Ectodermal cell (in vitro differentiated cells): ENCODE data around the gene G6PD.

ENCODE experiments used
- H3K27ac ChIP-seq: 2 replicates; pipeline ENCODE4 v1.7.0; 2013; ENCODE audit warnings: mild to moderate bottlenecking, low read depth, low read length; ENCODE audit not compliant: insufficient read depth, poor library complexity, severe bottlenecking
- H3K27me3 ChIP-seq: 2 replicates; pipeline ENCODE4 v1.7.0; 2013; ENCODE audit warnings: mild to moderate bottlenecking, low read length; ENCODE audit not compliant: insufficient read depth, control insufficient read depth, poor library complexity, severe bottlenecking
- H3K36me3 ChIP-seq: one replicate; pipeline ENCODE4 v1.7.0; 2013; ENCODE audit warnings: low read length; ENCODE audit not compliant: control insufficient read depth, insufficient read depth
- H3K4me1 ChIP-seq: one replicate; pipeline ENCODE4 v1.7.0; 2013; ENCODE audit warnings: low read length; ENCODE audit not compliant: control insufficient read depth, insufficient read depth
- H3K4me3 ChIP-seq: 2 replicates; pipeline ENCODE4 v1.7.0; 2013; ENCODE audit warnings: low read depth, low read length, control low read depth; ENCODE audit not compliant: insufficient read depth
- H3K9me3 ChIP-seq: 2 replicates; pipeline ENCODE4 v1.7.0; 2013; ENCODE audit warnings: mild to moderate bottlenecking, low read length, moderate library complexity; ENCODE audit not compliant: control insufficient read depth
- WGBS, 2 experiments: methylation state at CpG; one replicate each; pipeline ENCODE4 v1.1.7; 2013; ENCODE audit warnings: missing lambda C conversion rate in 2 of 2; 5-methylcytosine and 5-hydroxymethylcytosine counted together

The G6PD gene

GRCh38 chrX:154530286-154530685 lies 16.4 kb downstream of the G6PD start:
- Histone ChIP-seq H3K36me3 (peaks cover 8% of the 10 kb centered on the region), H3K27me3 (no peaks in the 10 kb centered on the region), H3K9me3 (no peaks in the 10 kb centered on the region), H3K4me1 (no peaks in the 10 kb centered on the region), H3K27ac (no peak overlapping the region), H3K4me3 (no peak overlapping the region)
- WGBS, 2 experiments, result 92 to 95% methylated on average over 11 of the region's 11 CpGs

DNA sequence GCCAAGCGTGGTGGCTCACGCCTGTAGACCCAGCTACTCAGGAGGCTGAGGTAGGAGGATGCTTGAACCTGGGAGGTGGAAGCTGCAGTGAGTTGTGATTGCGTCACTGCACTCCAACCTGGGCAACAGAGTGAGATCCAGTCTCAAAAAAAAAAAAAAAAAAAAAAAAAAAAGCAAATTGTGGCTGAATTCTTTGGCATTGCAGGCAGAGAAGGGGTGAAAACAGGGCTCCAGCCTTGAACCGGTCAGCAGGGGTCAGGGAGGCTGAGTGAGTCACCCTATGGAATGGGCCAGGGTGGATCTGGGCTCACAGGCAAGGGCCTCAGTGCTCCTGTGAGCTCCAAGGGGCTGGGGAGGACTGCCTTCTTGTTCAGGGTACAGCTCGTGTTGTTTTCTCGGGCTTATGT lies 17.4 kb downstream of the G6PD start:
- no peaks in the 10 kb centered on the region for H3K27me3 ChIP-seq
- 94 to 96% methylated on average over 6 of the region's 6 CpGs for whole genome bisulfite sequencing, 2 experiments
- H3K4me1 ChIP-seq, result no peaks in the 10 kb centered on the region
- H3K9me3 ChIP-seq, result no peaks in the 10 kb centered on the region
- no peak overlapping the region for H3K27ac ChIP-seq
- H3K36me3 ChIP-seq, result peaks cover 8% of the 10 kb centered on the region
- H3K4me3 ChIP-seq, result no peak overlapping the region

DNA sequence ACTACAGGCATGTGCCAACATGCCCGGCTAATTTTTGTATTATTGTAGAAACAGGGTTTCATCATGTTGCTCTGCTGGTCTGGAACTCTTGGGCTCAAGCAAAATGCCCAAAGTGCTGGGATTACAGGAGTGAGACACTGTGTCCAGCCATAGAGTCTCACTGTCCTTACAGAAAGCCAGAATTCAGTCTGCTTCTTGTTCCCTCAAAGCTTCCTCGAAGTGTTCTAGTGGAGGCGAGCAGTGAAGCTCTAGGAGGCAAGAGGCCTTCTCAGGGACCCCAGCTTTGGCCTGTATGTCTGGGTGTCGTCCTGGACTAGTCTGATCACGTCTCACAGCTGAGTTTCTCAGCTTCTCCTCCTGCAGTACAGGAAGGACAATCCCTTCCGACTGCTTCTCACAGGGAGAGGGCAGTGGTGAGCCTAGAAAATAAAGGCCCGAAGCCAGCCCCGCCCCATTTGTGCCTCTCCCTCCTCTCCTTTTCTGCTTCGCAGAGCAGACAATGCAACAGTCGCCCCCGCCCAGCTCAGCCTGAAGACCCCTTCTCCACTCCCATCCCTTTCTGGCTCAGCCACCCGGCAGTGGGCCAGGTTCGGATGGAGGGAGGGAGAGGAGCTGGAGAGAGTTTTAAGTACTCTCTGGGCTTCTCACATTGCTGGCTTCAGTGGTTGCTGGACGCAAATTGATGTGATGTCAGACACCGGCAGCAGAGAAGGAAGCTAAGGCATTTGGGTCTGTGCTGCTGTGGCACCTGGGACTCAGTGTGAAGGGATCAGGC lies 19.6 kb downstream of the G6PD start:
- Histone ChIP-seq H3K27ac (peak overlapping the region; percentile 8), H3K4me1 (no peaks in the 10 kb centered on the region), H3K27me3 (no peaks in the 10 kb centered on the region), H3K36me3 (no peaks in the 10 kb centered on the region), H3K9me3 (no peaks in the 10 kb centered on the region), H3K4me3 (no peak overlapping the region)
- WGBS, 2 experiments, result 11 to 14% methylated on average over 11 to 15 of the region's 15 CpGs

DNA sequence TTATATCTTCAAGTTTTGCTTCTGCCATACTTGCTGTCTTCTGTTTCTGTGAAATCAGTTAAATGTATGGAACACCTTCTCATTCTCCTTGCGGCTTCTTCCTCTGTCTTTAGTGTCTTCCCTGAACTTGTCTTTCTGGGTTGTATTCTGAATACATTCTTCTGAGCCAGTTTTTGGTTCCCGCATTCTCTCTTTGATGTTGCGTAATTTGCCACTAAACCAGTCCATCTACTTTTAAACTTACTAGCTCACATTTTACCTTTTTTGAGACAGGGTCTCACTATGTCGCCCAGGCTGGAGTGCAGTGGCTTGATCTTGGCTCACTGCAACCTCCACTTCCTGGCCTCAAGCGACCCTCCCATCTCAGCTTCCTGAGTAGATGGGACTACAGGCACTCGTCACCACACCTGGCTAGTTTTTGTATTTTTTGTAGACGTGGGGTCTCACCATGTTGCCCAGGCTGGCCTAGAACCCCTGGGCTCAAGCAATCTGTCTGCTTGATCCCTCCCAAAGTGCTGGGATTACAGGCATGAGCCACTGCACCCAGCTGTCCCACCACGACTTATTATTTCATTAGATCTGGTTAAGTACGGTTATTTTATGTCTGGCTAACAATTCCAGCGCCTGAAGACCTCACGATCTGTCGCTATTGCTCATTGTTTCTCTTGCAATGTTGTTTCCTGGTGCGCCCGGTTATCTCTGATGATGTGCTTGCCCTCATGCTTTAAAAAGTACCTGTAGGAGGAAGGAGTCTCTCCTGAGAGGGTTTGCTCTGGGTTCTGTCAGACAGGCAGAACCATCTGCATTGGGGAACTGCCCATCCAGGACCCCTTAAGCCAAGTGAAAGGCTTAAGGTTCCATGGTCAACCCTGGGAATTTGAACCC lies 20.8 kb downstream of the G6PD start:
- Histone ChIP-seq H3K4me3 (no peak overlapping the region), H3K27ac (no peak overlapping the region), H3K9me3 (no peaks in the 10 kb centered on the region), H3K4me1 (no peaks in the 10 kb centered on the region), H3K27me3 (no peaks in the 10 kb centered on the region), H3K36me3 (no peaks in the 10 kb centered on the region)
- WGBS, 2 experiments, result 87 to 93% methylated on average over 14 of the region's 14 CpGs

- Histone ChIP-seq H3K4me1 (peaks cover 10% of the 10 kb centered on the region), H3K27ac (no peak overlapping the region), H3K9me3 (no peaks in the 10 kb centered on the region), H3K27me3 (no peaks in the 10 kb centered on the region), H3K36me3 (no peaks in the 10 kb centered on the region), H3K4me3 (no peak overlapping the region)
- 93 to 95% methylated on average over 8 of the region's 8 CpGs for WGBS, 2 experiments
These were observed 27.3 kb downstream of the G6PD start for GRCh38 chrX:154519389-154519788.

DNA sequence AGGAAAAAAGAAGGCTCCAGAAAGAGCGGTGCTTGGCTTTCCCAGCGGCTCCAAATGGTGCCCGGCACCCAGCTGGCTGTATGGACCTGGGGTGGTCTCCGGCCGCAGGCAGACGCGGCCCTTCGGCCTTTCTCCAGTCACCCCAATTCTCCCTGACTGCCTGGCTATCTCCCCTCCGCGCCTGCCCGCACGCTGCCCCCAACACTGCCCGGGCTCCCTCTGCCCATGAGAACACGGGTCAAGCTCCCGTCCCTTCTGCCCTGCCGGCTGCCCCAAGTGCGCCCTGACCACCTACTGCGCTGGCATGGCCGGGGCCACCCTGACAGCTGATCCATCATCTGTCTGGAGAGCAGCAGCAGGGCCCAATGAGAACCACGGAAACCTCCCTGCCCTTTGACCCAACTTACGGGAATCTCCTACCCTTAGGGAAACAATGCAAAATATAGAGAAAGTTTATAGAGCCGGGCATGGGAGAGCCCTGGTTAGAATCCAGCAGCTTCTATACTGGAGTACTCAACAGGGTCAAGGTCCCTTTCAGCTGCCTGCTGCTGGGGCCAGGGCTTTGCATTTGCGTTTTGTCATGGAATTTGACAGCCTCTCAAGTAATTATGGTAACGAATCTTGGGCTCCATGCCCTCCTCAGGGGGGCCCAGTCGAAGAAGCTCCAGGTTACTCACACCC lies 29.4 kb downstream of the G6PD start:
- H3K4me1 ChIP-seq, result peaks cover 10% of the 10 kb centered on the region
- peak overlapping the region; percentile 60 for H3K4me3 ChIP-seq
- no peaks in the 10 kb centered on the region for H3K27me3 ChIP-seq
- WGBS, 2 experiments, result 6 to 8% methylated on average over 24 to 25 of the region's 25 CpGs
- no peaks in the 10 kb centered on the region for H3K36me3 ChIP-seq
- H3K27ac ChIP-seq, result peak overlapping the region; percentile 76
- no peaks in the 10 kb centered on the region for H3K9me3 ChIP-seq

- 1 to 2% methylated on average over 17 to 19 of the region's 19 CpGs for WGBS, 2 experiments
- peaks cover 10% of the 10 kb centered on the region for H3K4me1 ChIP-seq
- peak overlapping the region; percentile 76 for H3K27ac ChIP-seq
- H3K27me3 ChIP-seq, result no peaks in the 10 kb centered on the region
- H3K36me3 ChIP-seq, result no peaks in the 10 kb centered on the region
- H3K4me3 ChIP-seq, result peak overlapping the region; percentile 60
- H3K9me3 ChIP-seq, result no peaks in the 10 kb centered on the region
These were observed 30.0 kb downstream of the G6PD start for GRCh38 chrX:154516656-154517100.

- Histone ChIP-seq H3K4me1 (peaks cover 10% of the 10 kb centered on the region), H3K9me3 (no peaks in the 10 kb centered on the region), H3K36me3 (no peaks in the 10 kb centered on the region), H3K27me3 (no peaks in the 10 kb centered on the region), H3K4me3 (peak within 1 kb of the TSS; percentile 60), H3K27ac (peak within 1 kb of the TSS; percentile 76)
- 0% methylated on average over 59 of the region's 59 CpGs for WGBS, 2 experiments
These were observed 30.5 kb downstream of the G6PD start, which contains the start of gene FAM3A for GRCh38 chrX:154515966-154516655. Gene FAM3A, minus strand, starts transcription at chrX:154516232. Its CDS starts 460 bp downstream, at chrX:154515772.

- Histone ChIP-seq H3K9me3 (no peaks in the 10 kb centered on the region), H3K27me3 (no peaks in the 10 kb centered on the region), H3K27ac (no peak overlapping the region)
These were observed 31.3 kb downstream of the G6PD start for GRCh38 chrX:154515090-154515965.

More at GRCh38 chrX:154515090-154515965, 31.3 kb downstream of the G6PD start:
- H3K36me3 ChIP-seq, result no peaks in the 10 kb centered on the region
- peaks cover 10% of the 10 kb centered on the region for H3K4me1 ChIP-seq
- peak overlapping the region; percentile 60 for H3K4me3 ChIP-seq
- WGBS, 2 experiments, result 25 to 28% methylated on average over 34 of the region's 34 CpGs
